Measurements from ENCODE around the gene UBL3.

GRCh38 chr13:29737061-29737460 is 113.4 kb downstream of the UBL3 start:
- TF ChIP-seq POLR2AphosphoS5 (IDR thresholded peaks at IDR 0.05) = no peak
- no peak for TF ChIP-seq POLR2A (IDR thresholded peaks at IDR 0.05)
